Skeletal muscle satellite cell (primary cell): ENCODE data around the gene TINAG. TPM values are rescaled to one million over a fixed set of nuclear protein-coding genes. Genes with fewer than 3 reads are reported as not detected.

Source experiments
- H3K27me3 ChIP-seq: 2 replicates; pipeline ENCODE4 v1.7.0; 2013; ENCODE audit warnings: low read length; ENCODE audit not compliant: control insufficient read depth, insufficient read depth
- H3K36me3 ChIP-seq: 2 replicates; pipeline ENCODE4 v1.7.0; 2013; ENCODE audit warnings: mild to moderate bottlenecking, control low read depth, low read length; ENCODE audit not compliant: insufficient read depth
- H3K4me1 ChIP-seq: 2 replicates; pipeline ENCODE4 v1.7.0; 2013; ENCODE audit warnings: low read length; ENCODE audit not compliant: control insufficient read depth, insufficient read depth
- H3K4me2 ChIP-seq: 2 replicates; pipeline ENCODE4 v1.7.0; 2013; ENCODE audit warnings: mild to moderate bottlenecking, low read length
- H3K4me3 ChIP-seq: 2 replicates; pipeline ENCODE4 v1.7.0; 2013; ENCODE audit warnings: low read length
- H3K9ac ChIP-seq: 2 replicates; pipeline ENCODE4 v1.7.0; 2013; ENCODE audit warnings: mild to moderate bottlenecking, low read depth, low read length, moderate library complexity
- H3K9me3 ChIP-seq: replicated peaks from 2 replicates; pipeline ENCODE4 v1.7.0; 2013; ENCODE audit warnings: mild to moderate bottlenecking, control low read depth, low read length
- total RNA-seq: library from RNA; depleted of rRNA; stranded (reverse); fragments of >200 nt; gene quantifications from 2 replicates; pipeline ENCODE4 v1.2.3, GENCODE V29; 2012; rRNA removed

TINAG gene
- not detected in 2 replicates for total RNA-seq

DNA sequence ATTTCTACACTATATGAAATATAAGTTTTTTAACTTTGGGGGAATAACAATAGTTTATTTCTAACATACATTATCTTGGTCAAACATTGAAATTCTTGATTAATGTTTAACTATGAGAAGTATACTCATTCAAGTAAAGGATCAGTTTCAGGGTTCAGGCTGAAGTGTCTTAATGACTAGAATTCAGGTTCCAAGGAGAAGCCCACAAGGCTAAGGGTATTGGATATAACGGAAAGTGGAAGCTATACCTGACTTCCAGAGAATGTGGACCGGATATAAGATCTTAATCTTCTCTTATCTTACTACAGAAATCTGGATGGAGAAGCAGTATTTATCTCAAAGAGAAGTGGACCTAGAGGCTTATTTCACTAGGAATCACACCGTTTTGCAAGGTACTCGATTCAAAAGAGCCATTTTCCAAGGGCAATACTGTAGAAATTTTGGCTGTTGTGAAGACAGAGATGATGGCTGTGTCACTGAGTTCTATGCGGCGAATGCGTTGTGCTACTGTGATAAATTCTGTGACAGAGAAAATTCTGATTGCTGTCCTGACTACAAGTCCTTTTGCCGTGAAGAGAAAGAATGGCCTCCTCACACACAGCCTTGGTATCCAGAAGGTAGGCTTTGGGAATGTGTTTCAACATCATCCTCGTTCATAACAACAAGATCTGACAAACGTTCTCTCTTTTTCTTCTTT, at the start of gene TINAG:
Gene TINAG (plus strand): TSS at position 153 of the 697 bp plus-strand sequence. CDS start 110 bp downstream, at position 263.
- Histone ChIP-seq H3K4me1 (no peaks in the 10 kb centered on the region), H3K9ac (no peak within 1 kb of the TSS), H3K27me3 (no peaks in the 10 kb centered on the region), H3K36me3 (no peaks in the 10 kb centered on the region), H3K4me2 (no peak within 1 kb of the TSS), H3K9me3 (no peaks in the 10 kb centered on the region), H3K4me3 (no peak within 1 kb of the TSS)

GRCh38 chr6:54260025-54260424, 48.2 kb upstream of the TINAG start:
- H3K36me3 ChIP-seq: no peaks in the 10 kb centered on the region
- no peak overlapping the region for H3K9ac ChIP-seq
- H3K4me2 ChIP-seq: no peak overlapping the region
- H3K27me3 ChIP-seq: no peaks in the 10 kb centered on the region
- no peaks in the 10 kb centered on the region for H3K4me1 ChIP-seq
- H3K4me3 ChIP-seq: no peak overlapping the region
- H3K9me3 ChIP-seq: no peaks in the 10 kb centered on the region

DNA sequence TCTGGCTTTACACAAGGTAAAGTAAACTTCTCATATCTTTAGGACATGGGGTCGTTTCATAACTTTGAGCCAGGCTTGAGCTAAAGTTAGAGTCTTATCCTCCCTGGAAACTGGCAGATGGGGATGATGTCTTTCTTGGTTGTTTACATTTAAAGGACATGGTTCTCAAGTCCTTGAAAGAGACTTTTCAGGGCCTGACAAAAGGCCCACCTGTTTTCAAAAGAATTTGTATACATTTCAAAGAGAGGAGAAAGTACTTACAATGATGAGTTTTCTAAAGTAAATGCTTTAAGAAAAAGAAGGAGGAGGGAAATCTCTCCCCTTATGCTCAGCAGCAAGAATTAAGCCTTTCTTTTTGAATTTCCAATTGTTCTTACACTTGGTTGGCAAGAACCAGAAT, 45.7 kb upstream of the TINAG start:
- Histone ChIP-seq H3K9ac (no peak overlapping the region), H3K4me1 (no peaks in the 10 kb centered on the region), H3K4me3 (no peak overlapping the region), H3K36me3 (no peaks in the 10 kb centered on the region), H3K27me3 (no peaks in the 10 kb centered on the region), H3K4me2 (no peak overlapping the region), H3K9me3 (no peaks in the 10 kb centered on the region)

- Histone ChIP-seq H3K27me3 (no peaks in the 10 kb centered on the region), H3K4me1 (no peaks in the 10 kb centered on the region), H3K9me3 (no peaks in the 10 kb centered on the region), H3K36me3 (no peaks in the 10 kb centered on the region), H3K4me3 (no peak overlapping the region), H3K4me2 (no peak overlapping the region), H3K9ac (no peak overlapping the region)
Measured at GRCh38 chr6:54262971-54263370, 45.3 kb upstream of the TINAG start.

DNA sequence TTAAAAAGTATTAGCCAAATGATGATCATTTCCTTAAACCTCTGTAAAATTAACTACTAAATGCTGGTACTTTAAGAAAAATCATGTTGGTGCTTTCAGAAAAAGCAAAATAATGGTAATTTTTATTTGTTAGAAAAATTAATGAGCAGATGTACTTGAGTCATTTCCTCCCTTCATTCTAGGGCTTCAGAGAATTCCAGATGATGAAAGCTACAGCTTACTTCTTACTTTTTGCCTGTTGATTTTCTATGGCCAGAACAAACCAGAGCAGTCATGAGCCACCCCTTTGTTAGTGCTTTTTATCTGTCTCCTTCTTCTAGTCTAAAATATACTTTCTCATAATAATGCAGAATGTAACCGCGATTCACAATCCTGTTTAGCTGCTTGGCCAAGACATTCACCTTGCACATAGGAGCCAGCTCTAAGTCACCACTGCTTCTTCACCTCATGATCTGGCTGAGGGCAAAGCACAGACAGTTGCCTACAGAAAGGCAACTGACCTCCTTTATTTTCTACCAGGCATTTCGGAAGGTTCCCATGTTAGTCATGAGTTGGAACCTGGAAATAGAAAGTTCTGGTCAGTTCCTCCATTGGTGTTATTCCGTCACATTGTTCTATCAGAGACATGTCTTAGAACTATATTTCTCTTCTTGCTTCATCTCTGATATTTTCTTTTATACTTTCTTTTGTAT, 43.5 kb upstream of the TINAG start:
- H3K27me3 ChIP-seq: no peaks in the 10 kb centered on the region
- no peaks in the 10 kb centered on the region for H3K9me3 ChIP-seq
- no peak overlapping the region for H3K9ac ChIP-seq
- no peaks in the 10 kb centered on the region for H3K4me1 ChIP-seq
- no peaks in the 10 kb centered on the region for H3K36me3 ChIP-seq
- H3K4me2 ChIP-seq: no peak overlapping the region
- no peak overlapping the region for H3K4me3 ChIP-seq

DNA sequence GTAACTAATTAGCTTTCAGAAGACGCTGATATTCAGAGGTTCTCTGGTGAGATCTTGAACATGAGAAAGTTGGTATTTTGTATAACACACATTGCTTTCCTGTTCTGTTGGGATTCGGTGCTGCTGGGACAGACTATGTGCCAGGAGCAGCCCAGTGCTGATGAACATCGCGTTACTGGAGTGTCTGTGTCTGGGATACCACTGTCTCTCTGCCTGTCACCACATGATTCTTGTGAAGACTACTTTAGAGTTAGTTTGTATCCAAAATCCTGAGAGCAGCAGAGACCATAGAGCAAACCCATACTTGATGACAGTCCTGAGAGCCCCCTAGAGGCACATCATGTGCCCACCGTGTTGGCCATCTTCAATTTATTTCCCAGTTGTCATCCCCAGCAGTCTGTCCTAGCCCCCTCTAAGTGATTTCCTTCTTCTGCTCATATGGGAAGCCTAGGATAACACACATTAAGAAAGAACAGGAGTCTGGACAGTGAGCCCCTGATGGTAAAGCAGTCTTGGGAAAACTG, 41.8 kb upstream of the TINAG start:
- no peak overlapping the region for H3K9ac ChIP-seq
- H3K4me3 ChIP-seq: no peak overlapping the region
- H3K4me1 ChIP-seq: no peaks in the 10 kb centered on the region
- no peak overlapping the region for H3K4me2 ChIP-seq
- no peaks in the 10 kb centered on the region for H3K36me3 ChIP-seq
- H3K27me3 ChIP-seq: no peaks in the 10 kb centered on the region
- no peaks in the 10 kb centered on the region for H3K9me3 ChIP-seq

- Histone ChIP-seq H3K4me1 (no peaks in the 10 kb centered on the region), H3K36me3 (no peaks in the 10 kb centered on the region), H3K4me2 (no peak overlapping the region), H3K9ac (no peak overlapping the region), H3K4me3 (no peak overlapping the region), H3K27me3 (no peaks in the 10 kb centered on the region), H3K9me3 (no peaks in the 10 kb centered on the region)
Measured at GRCh38 chr6:54267798-54268197, 40.4 kb upstream of the TINAG start.

GRCh38 chr6:54273214-54273820, 34.9 kb upstream of the TINAG start:
- Histone ChIP-seq H3K9ac (no peak overlapping the region), H3K4me1 (no peaks in the 10 kb centered on the region), H3K9me3 (no peaks in the 10 kb centered on the region), H3K4me3 (no peak overlapping the region), H3K4me2 (no peak overlapping the region), H3K27me3 (no peaks in the 10 kb centered on the region), H3K36me3 (no peaks in the 10 kb centered on the region)

- no peaks in the 10 kb centered on the region for H3K27me3 ChIP-seq
- H3K9ac ChIP-seq: no peak overlapping the region
- H3K4me1 ChIP-seq: no peaks in the 10 kb centered on the region
- no peak overlapping the region for H3K4me3 ChIP-seq
- no peak overlapping the region for H3K4me2 ChIP-seq
- H3K36me3 ChIP-seq: no peaks in the 10 kb centered on the region
- H3K9me3 ChIP-seq: no peaks in the 10 kb centered on the region
Measured at GRCh38 chr6:54274383-54274782, 33.9 kb upstream of the TINAG start.

- H3K9me3 ChIP-seq: no peaks in the 10 kb centered on the region
- no peak overlapping the region for H3K4me3 ChIP-seq
- H3K27me3 ChIP-seq: no peaks in the 10 kb centered on the region
- peak overlapping the region; percentile 13 for H3K4me2 ChIP-seq
- no peaks in the 10 kb centered on the region for H3K36me3 ChIP-seq
- H3K9ac ChIP-seq: peak overlapping the region; percentile 29
- peaks cover 34% of the 10 kb centered on the region for H3K4me1 ChIP-seq
Measured at GRCh38 chr6:54282186-54282585, 26.1 kb upstream of the TINAG start.

DNA sequence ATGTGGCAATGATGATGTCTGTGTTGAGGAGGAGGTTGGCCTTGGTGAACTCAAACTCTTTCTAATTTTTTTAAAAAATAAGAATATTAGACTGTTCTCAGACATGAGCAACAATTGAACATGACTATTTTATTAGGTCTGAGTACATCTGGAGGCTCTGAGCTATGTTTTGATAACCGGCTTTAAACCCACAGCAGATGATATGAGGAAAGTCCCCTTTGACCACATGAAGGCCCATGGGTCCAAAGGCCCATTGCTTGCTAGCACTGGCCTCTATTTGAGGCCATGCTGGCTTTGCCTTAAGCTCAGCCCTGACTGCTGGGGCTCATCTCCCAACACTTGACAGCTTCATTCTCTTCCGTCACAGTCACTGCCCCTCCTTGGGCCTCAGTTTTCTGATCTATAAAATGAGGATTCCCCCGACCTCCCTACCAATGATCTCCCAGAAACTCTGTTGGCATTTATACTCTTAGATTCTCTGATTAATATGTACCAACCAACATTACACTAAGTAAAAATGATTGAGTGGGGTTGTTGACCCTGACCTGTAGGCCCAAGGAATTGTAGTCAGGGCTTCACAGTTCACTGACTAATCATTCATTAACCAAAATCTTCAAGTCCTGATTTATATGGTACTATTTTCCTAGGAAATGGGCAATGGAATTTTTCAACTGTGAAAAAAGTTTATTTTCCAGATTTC, 23.9 kb upstream of the TINAG start:
- no peak overlapping the region for H3K4me2 ChIP-seq

More for the DNA sequence above, 23.9 kb upstream of the TINAG start:
- Histone ChIP-seq H3K36me3 (no peaks in the 10 kb centered on the region), H3K4me1 (peaks cover 39% of the 10 kb centered on the region), H3K4me3 (no peak overlapping the region), H3K27me3 (no peaks in the 10 kb centered on the region), H3K9ac (no peak overlapping the region), H3K9me3 (no peaks in the 10 kb centered on the region)
